Transverse colon (tissue), 4 donors: ENCODE data around the gene PDCD10. TPM values are rescaled to one million over a fixed set of nuclear protein-coding genes. Genes with fewer than 3 reads are reported as not detected.

Experiments used
- DNase-seq: peaks from one replicate; pipeline ENCODE4 v3.0.0-alpha.2; 2019
- H3K27ac ChIP-seq, 4 donors: fragments of 200-600 bp; sonication (generic); 2 replicates each; pipeline ENCODE4 v1.5.1; 2016 to 2018; ENCODE audit warnings: inconsistent platforms in 4 of 4
- H3K27me3 ChIP-seq: fragments of 200-600 bp; sonication (generic); 2 replicates; pipeline ENCODE4 v1.5.1; 2017; ENCODE audit warnings: inconsistent platforms
- H3K36me3 ChIP-seq, 4 donors: fragments of 200-600 bp; sonication (generic); 2 replicates each; pipeline ENCODE4 v1.5.1; 2017 to 2019; ENCODE audit warnings: inconsistent platforms in 4 of 4
- H3K4me1 ChIP-seq, 4 donors: fragments of 200-600 bp; sonication (generic); 2 replicates each; pipeline ENCODE4 v1.5.1; 2017 to 2020; ENCODE audit warnings: inconsistent platforms in 4 of 4
- H3K4me3 ChIP-seq, 4 donors: fragments of 200-600 bp; sonication (generic); 1 replicate in 1 of 4; 2 replicates in 3 of 4; pipeline versions ENCODE4 v1.5.1 to v1.6.1; 2017 to 2019; ENCODE audit warnings: inconsistent platforms in 4 of 4
- H3K9me3 ChIP-seq, 2 donors: fragments of 200-600 bp; sonication (generic); 2 replicates each; pipeline ENCODE4 v1.5.1; 2017 to 2019; ENCODE audit warnings: inconsistent platforms in 2 of 2
- EP300 ChIP-seq: sonication (generic); formaldehyde crosslinking; IDR thresholded peaks from one replicate; pipeline ENCODE4 v1.6.1; 2017; ENCODE audit warnings: antibody characterized with exemption, low read depth
- POLR2A ChIP-seq: fragments of 450-650 bp; IDR thresholded peaks from one replicate; pipeline ENCODE4 v1.6.1; 2016; ENCODE audit warnings: antibody characterized with exemption, mild to moderate bottlenecking, moderate library complexity
- POLR2AphosphoS5 ChIP-seq, 3 donors: sonication (generic); formaldehyde crosslinking; IDR thresholded peaks; one replicate each; pipeline ENCODE4 v1.6.1; 2016; ENCODE audit warnings: antibody characterized with exemption in 3 of 3
- WGBS, 2 donors: methylation state at CpG; one replicate each; pipeline ENCODE4 v1.1.5; 2018; ENCODE audit warnings: low coverage in 1 of 2; 5-methylcytosine and 5-hydroxymethylcytosine counted together
- in situ Hi-C, 4 donors: fragments of 200-750 bp; cut with MboI; loops; one replicate each; pipeline versions ENCODE4 v1.15.0 to v1.15.1; 2017; ENCODE audit warnings: low sequenced_read_pairs in 3 of 4, low pct_ligation_motif_present in 1 of 4, low pct_unique_long_range_greater_than_20kb in 1 of 4
- intact Hi-C: fragments of 100-400 bp; cut with DNase I; formaldehyde crosslinking; loops from one replicate; pipeline ENCODE4 v1.15.1; 2023; ENCODE audit warnings: low total_unique reads
- total RNA-seq, 4 donors: library from RNA; depleted of rRNA; stranded (reverse); fragments of >200 nt; gene quantifications; one replicate each; pipeline ENCODE4 v1.1.0, GENCODE V29; 2016
- TF ChIP-seq, protein P1 (sequence below), 5 experiments: fragments of 200-600 bp in 3 of 5; fragments of 450-650 bp in 2 of 5; sonication (generic) in 3 of 5; IDR thresholded peaks; 1 replicate in 2 of 5; 2 replicates in 3 of 5; pipeline ENCODE4 v1.5.1; 2016 to 2017; ENCODE audit warnings: antibody characterized with exemption in 5 of 5, inconsistent platforms in 3 of 5, mild to moderate bottlenecking in 2 of 5, moderate library complexity in 1 of 5

Gene PDCD10
- total RNA-seq, 4 donors from 2014 or later, result 32.0 to 99.6 (median 89.0) TPM

DNA sequence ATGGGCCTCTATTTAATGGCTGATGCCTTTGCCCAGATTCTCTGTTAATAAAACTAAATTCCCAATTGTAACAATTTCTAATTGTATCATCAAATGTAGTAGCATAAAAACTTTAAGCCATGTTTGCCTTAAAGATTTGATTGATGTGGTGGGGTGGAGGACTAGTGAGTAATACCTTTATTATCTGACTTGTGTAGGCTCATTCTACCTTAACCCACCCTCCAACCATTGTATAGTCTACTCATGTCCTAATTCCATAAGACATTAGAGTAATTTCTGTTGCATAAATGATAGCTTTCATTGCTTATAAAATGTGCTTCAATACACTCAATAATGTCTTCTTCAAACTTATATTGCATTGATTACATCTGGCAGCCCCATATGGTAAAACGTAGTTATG, 26.6 kb upstream of the PDCD10 start:
- in situ Hi-C loops (no loop called here), intact Hi-C loops (no loop called here)
- Histone ChIP-seq H3K4me1 (no peaks in the 10 kb centered on the region), H3K36me3 (no peaks in the 10 kb centered on the region), H3K27me3 (no peaks in the 10 kb centered on the region), H3K27ac (no peak overlapping the region), H3K9me3 (no peaks in the 10 kb centered on the region), H3K4me3 (no peak overlapping the region)
- no peak for TF ChIP-seq EP300
- TF ChIP-seq POLR2AphosphoS5 (IDR thresholded peaks at IDR 0.05), result no peak
- TF ChIP-seq, protein P1, sequence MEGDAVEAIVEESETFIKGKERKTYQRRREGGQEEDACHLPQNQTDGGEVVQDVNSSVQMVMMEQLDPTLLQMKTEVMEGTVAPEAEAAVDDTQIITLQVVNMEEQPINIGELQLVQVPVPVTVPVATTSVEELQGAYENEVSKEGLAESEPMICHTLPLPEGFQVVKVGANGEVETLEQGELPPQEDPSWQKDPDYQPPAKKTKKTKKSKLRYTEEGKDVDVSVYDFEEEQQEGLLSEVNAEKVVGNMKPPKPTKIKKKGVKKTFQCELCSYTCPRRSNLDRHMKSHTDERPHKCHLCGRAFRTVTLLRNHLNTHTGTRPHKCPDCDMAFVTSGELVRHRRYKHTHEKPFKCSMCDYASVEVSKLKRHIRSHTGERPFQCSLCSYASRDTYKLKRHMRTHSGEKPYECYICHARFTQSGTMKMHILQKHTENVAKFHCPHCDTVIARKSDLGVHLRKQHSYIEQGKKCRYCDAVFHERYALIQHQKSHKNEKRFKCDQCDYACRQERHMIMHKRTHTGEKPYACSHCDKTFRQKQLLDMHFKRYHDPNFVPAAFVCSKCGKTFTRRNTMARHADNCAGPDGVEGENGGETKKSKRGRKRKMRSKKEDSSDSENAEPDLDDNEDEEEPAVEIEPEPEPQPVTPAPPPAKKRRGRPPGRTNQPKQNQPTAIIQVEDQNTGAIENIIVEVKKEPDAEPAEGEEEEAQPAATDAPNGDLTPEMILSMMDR (IDR thresholded peaks at IDR 0.05), result no peak
- no peak for TF ChIP-seq POLR2A
- 70 to 74% methylated on average over 1 of the region's 1 CpG for WGBS, 2 donors
- DNase-seq, result no peak

DNA sequence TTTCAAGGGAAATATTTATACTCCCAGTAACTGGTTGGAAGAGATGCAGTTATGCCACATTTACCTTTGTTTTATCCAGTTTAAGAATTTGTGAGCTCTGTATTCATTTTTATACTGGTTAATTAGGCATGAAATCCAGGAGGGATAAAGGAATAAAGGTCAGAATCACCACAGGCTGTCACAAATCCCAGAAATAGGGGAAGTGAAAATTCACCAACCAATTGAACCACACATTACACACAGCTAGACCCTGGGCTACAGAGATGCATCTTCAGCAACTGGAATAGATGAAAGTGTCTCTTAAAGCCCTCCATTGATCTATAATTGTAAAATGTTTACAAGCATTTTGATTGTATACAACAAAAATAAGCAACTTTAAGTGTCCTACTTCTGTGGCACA, 19.4 kb upstream of the PDCD10 start:
- TF ChIP-seq EP300 (no peak), POLR2AphosphoS5 (IDR thresholded peaks at IDR 0.05) (no peak), POLR2A (no peak)
- in situ Hi-C loops, result no loop called here
- Histone ChIP-seq H3K4me1 (no peaks in the 10 kb centered on the region), H3K4me3 (no peak overlapping the region), H3K27ac (no peak overlapping the region), H3K9me3 (no peaks in the 10 kb centered on the region), H3K27me3 (no peaks in the 10 kb centered on the region), H3K36me3 (no peaks in the 10 kb centered on the region)
- intact Hi-C loops, result no loop called here
- DNase-seq, result no peak

DNA sequence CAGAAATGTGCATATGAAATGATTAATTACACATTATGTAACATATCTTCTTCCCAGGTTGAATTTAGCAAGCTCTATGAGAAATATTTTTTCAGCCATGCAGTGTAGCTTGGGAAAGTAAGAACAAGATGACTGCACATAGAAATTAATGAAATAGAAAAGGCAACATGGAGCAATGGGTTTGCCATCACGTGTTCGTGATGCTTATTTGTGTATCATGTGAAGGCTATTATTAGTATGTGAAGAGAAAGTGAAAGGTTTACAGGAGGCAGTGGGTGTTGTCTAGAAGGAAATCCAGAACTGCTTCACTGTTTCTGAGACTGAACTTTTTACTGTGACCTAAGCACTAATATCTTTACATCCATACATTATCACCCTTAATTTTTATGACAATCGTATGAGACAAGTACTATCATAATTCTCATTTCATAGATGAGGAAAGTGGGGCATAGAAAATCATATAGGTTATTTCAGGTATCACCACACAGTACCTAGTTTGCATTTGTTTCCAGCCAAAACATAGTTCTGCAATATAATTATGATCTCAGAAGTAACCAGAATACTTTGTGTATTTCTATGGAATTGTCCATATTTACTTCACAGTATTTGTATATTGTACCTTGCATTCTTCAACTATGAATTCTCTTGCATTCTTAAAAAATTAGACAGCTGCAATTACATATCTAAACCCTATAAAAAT, 15.7 kb upstream of the PDCD10 start:
- H3K9me3 ChIP-seq, result no peaks in the 10 kb centered on the region
- H3K4me3 ChIP-seq, result no peak overlapping the region
- H3K36me3 ChIP-seq, result no peaks in the 10 kb centered on the region
- no peak for TF ChIP-seq POLR2A
- TF ChIP-seq EP300, result no peak
- TF ChIP-seq, protein P1 (IDR thresholded peaks at IDR 0.05), result no peak
- TF ChIP-seq POLR2AphosphoS5 (IDR thresholded peaks at IDR 0.05), result no peak
- in situ Hi-C loops (no loop called here), intact Hi-C loops (no loop called here)
- no peaks in the 10 kb centered on the region for H3K27me3 ChIP-seq
- 28 to 43% methylated on average over 3 of the region's 3 CpGs for WGBS, 2 donors
- peaks cover 0 to 5% (median 0%) of the 10 kb centered on the region in 4 donors for H3K4me1 ChIP-seq
- no peak for DNase-seq
- no peak overlapping the region for H3K27ac ChIP-seq

DNA sequence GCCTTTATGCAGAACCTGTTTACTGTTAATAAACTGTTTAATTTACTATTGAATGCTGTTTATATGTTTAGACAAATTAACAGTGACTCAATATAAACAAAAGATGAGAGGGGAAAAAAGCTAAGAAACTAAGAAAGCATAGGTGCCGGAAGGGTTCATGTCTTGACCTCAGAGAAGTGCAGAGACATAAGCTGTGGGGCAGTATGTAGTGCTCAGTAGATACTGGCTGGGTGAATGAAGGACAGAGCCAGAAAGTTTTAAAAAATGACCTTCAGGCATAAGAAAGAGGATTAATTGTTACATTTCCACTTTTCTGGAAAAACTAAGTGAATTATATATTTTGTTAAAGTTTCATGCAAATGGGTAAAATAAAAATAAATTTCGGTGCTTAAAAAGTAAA, 15.0 kb upstream of the PDCD10 start:
- Histone ChIP-seq H3K9me3 (no peaks in the 10 kb centered on the region), H3K4me3 (no peak overlapping the region), H3K4me1 (peaks cover 0 to 5% (median 0%) of the 10 kb centered on the region in 4 donors), H3K27ac (no peak overlapping the region), H3K36me3 (no peaks in the 10 kb centered on the region), H3K27me3 (no peaks in the 10 kb centered on the region)
- 89 to 93% methylated on average over 2 of the region's 2 CpGs for WGBS, 2 donors
- TF ChIP-seq EP300 (no peak), POLR2A (no peak)
- TF ChIP-seq, protein P1 (IDR thresholded peaks at IDR 0.05), result no peak
- in situ Hi-C loops (no loop called here), intact Hi-C loops (no loop called here)
- DNase-seq, result no peak

DNA sequence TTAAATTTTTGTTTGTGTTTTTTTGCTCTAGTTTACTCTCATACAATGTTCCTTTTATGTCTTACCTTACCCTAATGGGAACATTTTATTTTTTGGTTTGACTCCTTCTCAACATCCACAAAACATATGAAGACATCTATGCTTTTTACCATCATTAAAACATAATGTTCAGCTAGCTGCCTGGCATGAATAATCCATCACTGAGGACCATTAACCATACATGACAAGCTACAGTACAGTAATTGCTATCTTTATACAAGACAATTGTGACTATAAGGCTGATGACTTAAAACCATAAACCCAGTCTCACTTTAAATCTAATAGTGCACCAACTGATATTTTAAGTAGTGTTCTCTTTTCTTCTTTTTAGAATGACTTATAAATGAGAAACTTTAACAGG, 14.5 kb upstream of the PDCD10 start:
- Histone ChIP-seq H3K9me3 (no peaks in the 10 kb centered on the region), H3K4me1 (peaks cover 0 to 5% (median 0%) of the 10 kb centered on the region in 4 donors), H3K36me3 (no peaks in the 10 kb centered on the region), H3K27me3 (no peaks in the 10 kb centered on the region), H3K4me3 (no peak overlapping the region), H3K27ac (no peak overlapping the region)
- DNase-seq, result no peak
- in situ Hi-C loops, result no loop called here
- intact Hi-C loops, result no loop called here
- TF ChIP-seq POLR2A (no peak), POLR2AphosphoS5 (IDR thresholded peaks at IDR 0.05) (no peak), EP300 (no peak)
- TF ChIP-seq, protein P1 (IDR thresholded peaks at IDR 0.05), result no peak
